ENCODE data around the gene PEX11G.

The PEX11G gene

GRCh38 chr19:7497292-7497691 is 8.5 kb upstream of the PEX11G start:
- TF ChIP-seq Cebpa-rat (IDR thresholded peaks at IDR 0.05): no peak
- Histone ChIP-seq H3K27ac (no peak overlapping the region), H3K9ac (no peak overlapping the region), H3K4me3 (no peak overlapping the region), H4K20me1 (peaks cover 10% of the 10 kb centered on the region), H3K4me1 (peaks cover 52% of the 10 kb centered on the region), H3K9me3 (no peaks in the 10 kb centered on the region), H3K36me3 (no peaks in the 10 kb centered on the region), H3K27me3 (peaks cover 37% of the 10 kb centered on the region), H3K4me2 (peak overlapping the region; percentile 67)

GRCh38 chr19:7494416-7495098 is 5.7 kb upstream of the PEX11G start:
- peaks cover 15% of the 10 kb centered on the region for H3K27me3 ChIP-seq
- H3K27ac ChIP-seq: no peak overlapping the region
- H4K20me1 ChIP-seq: no peaks in the 10 kb centered on the region
- no peak overlapping the region for H3K9ac ChIP-seq
- peaks cover 47% of the 10 kb centered on the region for H3K4me1 ChIP-seq
- no peak for TF ChIP-seq Cebpa-rat (IDR thresholded peaks at IDR 0.05)
- no peaks in the 10 kb centered on the region for H3K36me3 ChIP-seq
- H3K4me2 ChIP-seq: 0 out of 2 replicates have a peak overlapping the region, but pooled peaks have one; percentile 9
- no peak overlapping the region for H3K4me3 ChIP-seq
- H3K9me3 ChIP-seq: no peaks in the 10 kb centered on the region

GRCh38 chr19:7492558-7492957 is 3.7 kb upstream of the PEX11G start:
- no peak overlapping the region for H3K27ac ChIP-seq
- no peak for TF ChIP-seq Cebpa-rat (IDR thresholded peaks at IDR 0.05)
- no peaks in the 10 kb centered on the region for H3K36me3 ChIP-seq
- peaks cover 25% of the 10 kb centered on the region for H3K27me3 ChIP-seq
- H3K4me1 ChIP-seq: peaks cover 36% of the 10 kb centered on the region
- no peak overlapping the region for H3K9ac ChIP-seq
- H3K9me3 ChIP-seq: no peaks in the 10 kb centered on the region
- no peak overlapping the region for H3K4me3 ChIP-seq
- no peaks in the 10 kb centered on the region for H4K20me1 ChIP-seq
- H3K4me2 ChIP-seq: no peak overlapping the region

GRCh38 chr19:7492142-7492541 is 3.3 kb upstream of the PEX11G start:
- H4K20me1 ChIP-seq: no peaks in the 10 kb centered on the region
- no peak for TF ChIP-seq Cebpa-rat (IDR thresholded peaks at IDR 0.05)
- peaks cover 27% of the 10 kb centered on the region for H3K27me3 ChIP-seq
- H3K4me3 ChIP-seq: no peak overlapping the region
- peaks cover 32% of the 10 kb centered on the region for H3K4me1 ChIP-seq
- H3K27ac ChIP-seq: no peak overlapping the region
- no peak overlapping the region for H3K9ac ChIP-seq
- no peak overlapping the region for H3K4me2 ChIP-seq
- no peaks in the 10 kb centered on the region for H3K9me3 ChIP-seq
- no peaks in the 10 kb centered on the region for H3K36me3 ChIP-seq

GRCh38 chr19:7489609-7490044 is 792 bp upstream of the PEX11G start:
- Histone ChIP-seq H3K9ac (no peak overlapping the region), H3K27me3 (peaks cover 27% of the 10 kb centered on the region), H3K36me3 (no peaks in the 10 kb centered on the region), H3K4me2 (peak overlapping the region; percentile 66), H3K27ac (no peak overlapping the region), H3K4me1 (peaks cover 25% of the 10 kb centered on the region), H3K4me3 (peak overlapping the region; percentile 60; the same call in 1 of the 2 replicates), H3K9me3 (no peaks in the 10 kb centered on the region), H4K20me1 (no peaks in the 10 kb centered on the region)
- no peak for TF ChIP-seq Cebpa-rat (IDR thresholded peaks at IDR 0.05)

GRCh38 chr19:7486923-7487322 is 1.9 kb downstream of the PEX11G start:
- Histone ChIP-seq H3K9me3 (no peaks in the 10 kb centered on the region), H3K4me3 (no peak overlapping the region), H4K20me1 (no peaks in the 10 kb centered on the region), H3K36me3 (no peaks in the 10 kb centered on the region), H3K27me3 (peaks cover 27% of the 10 kb centered on the region), H3K27ac (no peak overlapping the region), H3K4me2 (no peak overlapping the region), H3K4me1 (peaks cover 31% of the 10 kb centered on the region), H3K9ac (no peak overlapping the region)
- TF ChIP-seq Cebpa-rat (IDR thresholded peaks at IDR 0.05): no peak

- Histone ChIP-seq H3K4me3 (no peak overlapping the region), H3K27ac (no peak overlapping the region)
Measured at GRCh38 chr19:7483720-7484201, 5.1 kb downstream of the PEX11G start.

GRCh38 chr19:7482584-7483439 is 6.0 kb downstream of the PEX11G start:
- peak overlapping the region; percentile 70 for H3K4me2 ChIP-seq
- H4K20me1 ChIP-seq: peaks cover 22% of the 10 kb centered on the region
- no peak overlapping the region for H3K27ac ChIP-seq
- no peaks in the 10 kb centered on the region for H3K9me3 ChIP-seq
- H3K4me1 ChIP-seq: peaks cover 26% of the 10 kb centered on the region
- H3K27me3 ChIP-seq: peaks cover 4% of the 10 kb centered on the region; the same call in 1 of the 2 replicates
- TF ChIP-seq Cebpa-rat (IDR thresholded peaks at IDR 0.05): no peak
- H3K4me3 ChIP-seq: no peak overlapping the region
- H3K9ac ChIP-seq: no peak overlapping the region
- no peaks in the 10 kb centered on the region for H3K36me3 ChIP-seq

More at GRCh38 chr19:7483720-7484201, 5.1 kb downstream of the PEX11G start:
- H3K4me1 ChIP-seq: peaks cover 28% of the 10 kb centered on the region
- TF ChIP-seq Cebpa-rat (IDR thresholded peaks at IDR 0.05): no peak
- H3K9me3 ChIP-seq: no peaks in the 10 kb centered on the region
- no peaks in the 10 kb centered on the region for H3K36me3 ChIP-seq
- H3K27me3 ChIP-seq: peaks cover 14% of the 10 kb centered on the region
- H4K20me1 ChIP-seq: peaks cover 12% of the 10 kb centered on the region; the same call in 1 of the 2 replicates
- H3K4me2 ChIP-seq: no peak overlapping the region
- no peak overlapping the region for H3K9ac ChIP-seq

DNA sequence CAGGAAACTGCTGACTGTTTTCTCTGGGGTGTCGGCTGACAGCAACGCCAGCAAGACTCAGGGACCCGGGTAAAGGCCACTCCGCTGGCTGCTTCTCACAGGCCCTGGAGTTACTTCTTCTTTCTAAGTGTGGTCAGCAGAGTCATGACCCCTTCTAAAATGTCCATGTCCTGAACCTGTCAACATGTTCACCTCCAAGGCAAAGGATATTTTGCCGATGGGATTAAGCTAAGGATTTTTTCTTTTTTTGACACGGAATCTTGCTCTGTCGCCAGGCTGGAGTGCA is 7.9 kb downstream of the PEX11G start:
- H4K20me1 ChIP-seq: peaks cover 41% of the 10 kb centered on the region
- H3K27ac ChIP-seq: no peak overlapping the region
- no peaks in the 10 kb centered on the region for H3K27me3 ChIP-seq
- H3K36me3 ChIP-seq: peaks cover 9% of the 10 kb centered on the region
- H3K4me3 ChIP-seq: no peak overlapping the region
- H3K9ac ChIP-seq: no peak overlapping the region
- peaks cover 26% of the 10 kb centered on the region for H3K4me1 ChIP-seq
- H3K4me2 ChIP-seq: no peak overlapping the region
- no peaks in the 10 kb centered on the region for H3K9me3 ChIP-seq
- no peak for TF ChIP-seq Cebpa-rat (IDR thresholded peaks at IDR 0.05)

All from BLaER1 (cell line).